Lung (tissue), 12 donors: Measurements from ENCODE around the gene PRICKLE2. TPM values are rescaled to one million over a fixed set of nuclear protein-coding genes. Genes with fewer than 3 reads are reported as not detected.

Experiments used
- ATAC-seq: fragments of 200-7000 bp; cut with Tn5 transposase; one replicate; pipeline ENCODE4 v1.9.1; 2020; ENCODE audit warnings: moderate number of reproducible peaks; ENCODE audit not compliant: insufficient read depth, low FRiP score
- DNase-seq, 3 donors: peaks; one replicate each; pipeline ENCODE4 v3.0.0-alpha.2; 2013 to 2017
- H3K27ac ChIP-seq, 2 donors: one replicate each; pipeline ENCODE4 v1.5.1; 2013; ENCODE audit warnings: mild to moderate bottlenecking in 2 of 2, moderate library complexity in 2 of 2, control low read depth in 1 of 2, inconsistent platforms in 1 of 2, low read depth in 1 of 2, low read length in 1 of 2
- H3K27me3 ChIP-seq, 3 donors: one replicate each; pipeline ENCODE4 v1.5.1; 2013; ENCODE audit warnings: low read length in 2 of 3; ENCODE audit not compliant: control insufficient read depth in 3 of 3, insufficient read depth in 3 of 3
- H3K36me3 ChIP-seq, 4 donors: one replicate each; pipeline ENCODE4 v1.5.1; 2013; ENCODE audit warnings: low read length in 4 of 4, mild to moderate bottlenecking in 1 of 4, moderate library complexity in 1 of 4; ENCODE audit not compliant: control insufficient read depth in 4 of 4, insufficient read depth in 4 of 4
- H3K4me1 ChIP-seq, 5 donors: one replicate each; pipeline ENCODE4 v1.5.1; 2013; ENCODE audit warnings: low read length in 5 of 5, mild to moderate bottlenecking in 2 of 5, moderate library complexity in 1 of 5; ENCODE audit not compliant: control insufficient read depth in 5 of 5, insufficient read depth in 5 of 5
- H3K4me3 ChIP-seq: one replicate; pipeline ENCODE4 v1.5.1; 2013; ENCODE audit warnings: mild to moderate bottlenecking, control low read depth, moderate library complexity
- H3K9ac ChIP-seq, 2 donors: one replicate each; pipeline ENCODE4 v1.5.1; 2013; ENCODE audit warnings: low read length in 2 of 2, control low read depth in 1 of 2; ENCODE audit not compliant: insufficient read depth in 1 of 2
- H3K9me3 ChIP-seq, 4 donors: one replicate each; pipeline ENCODE4 v1.5.1; 2013; ENCODE audit warnings: low read length in 3 of 4, mild to moderate bottlenecking in 1 of 4, moderate library complexity in 1 of 4; ENCODE audit not compliant: control insufficient read depth in 4 of 4, insufficient read depth in 3 of 4
- WGBS, 2 donors: extraction: QIAGEN DNeasy Blood & Tissue Kit; methylation state at CpG; one replicate each; pipeline ENCODE4 v1.1.7; 2013; 5-methylcytosine and 5-hydroxymethylcytosine counted together
- polyA plus RNA-seq, 2 donors: library from polyadenylated mRNA; stranded (reverse); fragments of 200-250 nt; gene quantifications; one replicate each; pipeline ENCODE4 v1.2.1, GENCODE V29; 2013
- total RNA-seq, 2 donors: library from RNA; depleted of rRNA in 1 of 2; stranded (reverse); fragments of >200 nt in 1 of 2; gene quantifications; one replicate each; pipeline ENCODE4 v1.2.1, GENCODE V29; 2014 to 2021
- TF ChIP-seq, protein P1 (sequence below): IDR thresholded peaks from 2 replicates; pipeline ENCODE4 v1.5.1; 2012; ENCODE audit warnings: mild to moderate bottlenecking; ENCODE audit errors: control extremely low read depth, extremely low read depth
- donor health status: control.
- donor health status: control.
- donor health status: Bipolar disorder and iron deficiency.
- donor health status: healthy.
- donor health status: DM: yes; HTN: yes; CAD: no.

PRICKLE2 gene
- total and polyA plus RNA-seq, 4 donors, result 4.0 to 88.0 (median 19.9) TPM

DNA sequence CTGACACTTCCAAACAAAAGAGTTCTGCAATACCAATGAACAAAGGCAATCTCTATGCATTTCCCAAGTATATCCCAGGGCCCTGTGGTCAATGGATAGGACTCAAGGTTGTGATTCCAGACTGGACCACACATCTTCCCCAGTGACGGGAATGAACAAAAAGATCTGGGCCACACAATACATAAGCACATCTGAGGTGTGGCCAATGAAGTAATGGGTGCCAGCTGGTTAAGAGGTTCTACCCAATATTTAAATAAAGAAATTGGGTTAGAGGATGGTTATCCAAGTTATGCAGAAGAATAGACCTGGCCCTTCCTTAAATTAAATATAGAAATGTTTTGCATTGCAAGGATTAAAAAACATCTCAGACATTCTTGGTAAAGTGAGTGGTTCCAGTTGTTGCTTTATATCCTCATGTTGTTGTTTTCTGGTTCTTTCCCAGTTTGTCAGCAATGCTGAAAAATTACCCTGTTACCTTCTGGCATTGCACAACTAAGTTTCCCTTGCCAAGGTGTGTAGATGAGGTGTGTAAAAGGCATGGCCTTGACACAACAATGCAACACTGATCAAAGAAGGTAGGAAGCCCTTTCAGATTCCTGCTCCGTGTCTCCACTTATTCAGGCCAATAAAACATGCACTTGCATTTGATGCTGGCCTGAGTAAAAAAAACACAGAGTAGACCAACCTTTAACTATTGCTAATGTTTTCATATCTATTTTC is 86.5 kb downstream of the PRICKLE2 start:
- Histone ChIP-seq H3K4me1 (peaks cover under 1 to 7% (median 4%) of the 10 kb centered on the region in 5 donors), H3K27ac (no peak overlapping the region), H3K36me3 (peaks cover 0 to 60% (median 19%) of the 10 kb centered on the region in 4 donors), H3K9ac (no peak overlapping the region), H3K27me3 (no peaks in the 10 kb centered on the region), H3K4me3 (no peak overlapping the region), H3K9me3 (no peaks in the 10 kb centered on the region)
- TF ChIP-seq, protein P1, sequence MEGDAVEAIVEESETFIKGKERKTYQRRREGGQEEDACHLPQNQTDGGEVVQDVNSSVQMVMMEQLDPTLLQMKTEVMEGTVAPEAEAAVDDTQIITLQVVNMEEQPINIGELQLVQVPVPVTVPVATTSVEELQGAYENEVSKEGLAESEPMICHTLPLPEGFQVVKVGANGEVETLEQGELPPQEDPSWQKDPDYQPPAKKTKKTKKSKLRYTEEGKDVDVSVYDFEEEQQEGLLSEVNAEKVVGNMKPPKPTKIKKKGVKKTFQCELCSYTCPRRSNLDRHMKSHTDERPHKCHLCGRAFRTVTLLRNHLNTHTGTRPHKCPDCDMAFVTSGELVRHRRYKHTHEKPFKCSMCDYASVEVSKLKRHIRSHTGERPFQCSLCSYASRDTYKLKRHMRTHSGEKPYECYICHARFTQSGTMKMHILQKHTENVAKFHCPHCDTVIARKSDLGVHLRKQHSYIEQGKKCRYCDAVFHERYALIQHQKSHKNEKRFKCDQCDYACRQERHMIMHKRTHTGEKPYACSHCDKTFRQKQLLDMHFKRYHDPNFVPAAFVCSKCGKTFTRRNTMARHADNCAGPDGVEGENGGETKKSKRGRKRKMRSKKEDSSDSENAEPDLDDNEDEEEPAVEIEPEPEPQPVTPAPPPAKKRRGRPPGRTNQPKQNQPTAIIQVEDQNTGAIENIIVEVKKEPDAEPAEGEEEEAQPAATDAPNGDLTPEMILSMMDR, result no peak
- DNase-seq, result no peak
- WGBS, 2 donors, result 94% methylated on average over 2 of the region's 2 CpGs
- no peak for ATAC-seq

DNA sequence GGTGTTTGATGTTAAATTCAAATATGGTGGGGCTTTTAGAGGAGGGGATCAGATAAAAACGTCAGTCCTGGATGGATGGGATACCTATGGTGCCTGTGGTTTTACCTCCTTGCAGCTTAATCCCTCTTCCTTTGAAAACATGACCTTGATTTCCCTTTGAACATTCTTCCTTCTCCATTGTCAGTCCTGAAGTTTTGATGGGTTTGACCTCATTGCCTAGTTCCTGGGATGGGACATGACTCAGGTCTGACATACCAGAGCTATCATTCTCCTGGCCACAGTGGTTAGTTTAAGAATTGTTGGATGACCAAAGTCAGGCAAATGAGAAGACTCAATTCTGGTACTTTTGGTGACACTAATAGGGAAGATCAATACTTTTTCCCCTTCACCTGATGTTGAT is 87.2 kb downstream of the PRICKLE2 start:
- TF ChIP-seq, protein P1, result no peak
- DNase-seq (no peak), ATAC-seq (no peak)
- Histone ChIP-seq H3K4me1 (peaks cover 0 to 7% (median 4%) of the 10 kb centered on the region in 5 donors), H3K27me3 (no peaks in the 10 kb centered on the region), H3K27ac (no peak overlapping the region), H3K36me3 (peaks cover 0 to 60% (median 17%) of the 10 kb centered on the region in 4 donors), H3K9me3 (no peaks in the 10 kb centered on the region), H3K9ac (no peak overlapping the region), H3K4me3 (no peak overlapping the region)
- 44 to 65% methylated on average over 1 of the region's 1 CpG for WGBS, 2 donors

GRCh38 chr3:64134882-64135281 is 90.4 kb downstream of the PRICKLE2 start:
- Histone ChIP-seq H3K4me3 (no peak overlapping the region), H3K27ac (no peak overlapping the region), H3K36me3 (peaks cover 2 to 39% (median 11%) of the 10 kb centered on the region in 4 donors), H3K27me3 (no peaks in the 10 kb centered on the region), H3K9me3 (no peaks in the 10 kb centered on the region), H3K4me1 (peaks cover 0 to 7% (median 0%) of the 10 kb centered on the region in 5 donors), H3K9ac (no peak overlapping the region)
- 73 to 86% methylated on average over 3 of the region's 3 CpGs for WGBS, 2 donors
- TF ChIP-seq, protein P1, result no peak
- DNase-seq (no peak), ATAC-seq (no peak)
